SK-N-MC (cell line): Measurements from ENCODE around the gene ABHD1.

Experiments
- EZH2 ChIP-seq: fragments of 200-600 bp; sonication (generic); IDR thresholded peaks from one replicate; pipeline ENCODE4 v1.6.1; 2017; ENCODE audit warnings: antibody characterized with exemption
- POLR2AphosphoS5 ChIP-seq: IDR thresholded peaks from 2 replicates; pipeline ENCODE4 v1.6.1; 2012; ENCODE audit warnings: mild to moderate bottlenecking, low read depth, low read length, borderline replicate concordance

- TF ChIP-seq POLR2AphosphoS5 (peak; percentile 24; the same call in 1 of the 2 replicates), EZH2 (no peak)
Measured at GRCh38 chr2:27118525-27119329, 4.9 kb upstream of the ABHD1 start, which contains the start of gene CGREF1.
